DLD1 (cell line): Measurements from ENCODE around the gene NAIF1.

Experiments used
- in situ Hi-C: cut with HindIII; loops from 2 replicates; pipeline ENCODE4 v1.10.0; 2017; ENCODE audit warnings: low sequenced_read_pairs

The NAIF1 gene

GRCh38 chr9:128102861-128103588 lies 35.9 kb upstream of the NAIF1 start:
- in situ Hi-C loops, result no loop called here

- in situ Hi-C loops, result no loop called here
Observed at GRCh38 chr9:128102196-128102595, 35.1 kb upstream of the NAIF1 start.

- in situ Hi-C loops, result no loop called here
Observed at GRCh38 chr9:128101690-128102089, 34.6 kb upstream of the NAIF1 start.

- in situ Hi-C loops, result no loop called here
Observed at GRCh38 chr9:128101231-128101661, 34.1 kb upstream of the NAIF1 start.

- in situ Hi-C loops, result no loop called here
Observed at GRCh38 chr9:128100581-128100980, 33.5 kb upstream of the NAIF1 start.

GRCh38 chr9:128099932-128100491 lies 32.9 kb upstream of the NAIF1 start:
- in situ Hi-C loops, result loop anchor here (10.0 kb wide), 1 partner anchor 165 kb away; the partner anchor contains the start of genes DPM2 and PIP5KL1

- in situ Hi-C loops, result loop anchor here (10.0 kb wide), 1 partner anchor 165 kb away; the partner anchor contains the start of genes DPM2 and PIP5KL1
Observed at GRCh38 chr9:128099231-128099931, 32.3 kb upstream of the NAIF1 start.

GRCh38 chr9:128098297-128099230 lies 31.4 kb upstream of the NAIF1 start:
- in situ Hi-C loops, result loop anchor here (10.0 kb wide), 1 partner anchor 164 kb away; the partner anchor contains the start of genes DPM2 and PIP5KL1

GRCh38 chr9:128097543-128098296 lies 30.6 kb upstream of the NAIF1 start:
- in situ Hi-C loops, result loop anchor here (10.0 kb wide), 1 partner anchor 163 kb away; the partner anchor contains the start of genes DPM2 and PIP5KL1

GRCh38 chr9:128096616-128097536 lies 29.8 kb upstream of the NAIF1 start:
- in situ Hi-C loops, result loop anchor here (10.0 kb wide), 1 partner anchor 162 kb away; the partner anchor contains the start of genes DPM2 and PIP5KL1

- in situ Hi-C loops, result loop anchor here (10.0 kb wide), 1 partner anchor 160 kb away; the partner anchor contains the start of genes DPM2 and PIP5KL1
Observed at GRCh38 chr9:128094950-128095544, 27.9 kb upstream of the NAIF1 start.

GRCh38 chr9:128094166-128094949 lies 27.2 kb upstream of the NAIF1 start:
- in situ Hi-C loops, result loop anchor here (10.0 kb wide), 1 partner anchor 160 kb away; the partner anchor contains the start of genes DPM2 and PIP5KL1

GRCh38 chr9:128093011-128093410 lies 25.9 kb upstream of the NAIF1 start:
- in situ Hi-C loops, result loop anchor here (10.0 kb wide), 1 partner anchor 158 kb away; the partner anchor contains the start of genes DPM2 and PIP5KL1

- in situ Hi-C loops, result loop anchor here (10.0 kb wide), 1 partner anchor 158 kb away; the partner anchor contains the start of genes DPM2 and PIP5KL1
Observed at GRCh38 chr9:128092199-128092977, 25.3 kb upstream of the NAIF1 start.

- in situ Hi-C loops, result loop anchor here (10.0 kb wide), 1 partner anchor 157 kb away; the partner anchor contains the start of genes DPM2 and PIP5KL1
Observed at GRCh38 chr9:128091571-128091970, 24.5 kb upstream of the NAIF1 start.

GRCh38 chr9:128091144-128091543 lies 24.0 kb upstream of the NAIF1 start:
- in situ Hi-C loops, result loop anchor here (10.0 kb wide), 1 partner anchor 156 kb away; the partner anchor contains the start of genes DPM2 and PIP5KL1
